H9 (cell line): Measurements from ENCODE around the gene ERCC2. TPM values are rescaled to one million over a fixed set of nuclear protein-coding genes. Genes with fewer than 3 reads are reported as not detected.

ENCODE experiments used
- DNase-seq: peaks from one replicate; pipeline ENCODE4 v3.0.0-alpha.2; 2017
- H2AFZ ChIP-seq: one replicate; pipeline ENCODE4 v1.6.1; 2013; ENCODE audit warnings: mild to moderate bottlenecking, low read length, control low read depth, moderate library complexity
- H2AK5ac ChIP-seq: 2 replicates; pipeline ENCODE4 v1.6.1; 2013; ENCODE audit warnings: low read length, control low read depth, mixed read lengths; ENCODE audit not compliant: insufficient read length
- H2BK120ac ChIP-seq: one replicate; pipeline ENCODE4 v1.6.1; 2013; ENCODE audit warnings: low read depth, mild to moderate bottlenecking, low read length, control low read depth, inconsistent platforms; ENCODE audit not compliant: poor library complexity, severe bottlenecking
- H2BK12ac ChIP-seq: 2 replicates; pipeline ENCODE4 v1.6.1; 2013; ENCODE audit warnings: low read length, control low read depth, mixed read lengths, low read depth; ENCODE audit not compliant: insufficient read length
- H2BK15ac ChIP-seq: 2 replicates; pipeline ENCODE4 v1.6.1; 2013; ENCODE audit warnings: low read depth, low read length, control low read depth
- H2BK20ac ChIP-seq: one replicate; pipeline ENCODE4 v1.6.1; 2013; ENCODE audit warnings: low read depth, mild to moderate bottlenecking, low read length, control low read depth, inconsistent platforms; ENCODE audit not compliant: poor library complexity, severe bottlenecking
- H2BK5ac ChIP-seq: 2 replicates; pipeline ENCODE4 v1.6.1; 2013; ENCODE audit warnings: low read length, control low read depth, mixed read lengths; ENCODE audit not compliant: insufficient read length
- H3K14ac ChIP-seq: 2 replicates; pipeline ENCODE4 v1.6.1; 2013; ENCODE audit warnings: low read length, control low read depth; ENCODE audit not compliant: insufficient read depth
- H3K18ac ChIP-seq: 2 replicates; pipeline ENCODE4 v1.6.1; 2013; ENCODE audit warnings: low read depth, mild to moderate bottlenecking, mixed read lengths, low read length, control low read depth; ENCODE audit not compliant: insufficient read length
- H3K23ac ChIP-seq: 2 replicates; pipeline ENCODE4 v1.6.1; 2013; ENCODE audit warnings: low read length, control low read depth, mixed read lengths, low read depth; ENCODE audit not compliant: insufficient read length
- H3K23me2 ChIP-seq: 2 replicates; pipeline ENCODE4 v1.6.1; 2013; ENCODE audit warnings: low read depth, mild to moderate bottlenecking, mixed read lengths, low read length, control low read depth; ENCODE audit not compliant: insufficient read length, poor library complexity, severe bottlenecking
- H3K27ac ChIP-seq: 2 replicates; pipeline ENCODE4 v1.5.1; 2013; ENCODE audit warnings: low read length, control low read depth, mixed read lengths, low read depth; ENCODE audit not compliant: insufficient read length
- H3K27me3 ChIP-seq: 2 replicates; pipeline ENCODE4 v1.6.1; 2013; ENCODE audit warnings: low read length, control low read depth, inconsistent platforms; ENCODE audit not compliant: insufficient read depth
- H3K4ac ChIP-seq: 2 replicates; pipeline ENCODE4 v1.6.1; 2013; ENCODE audit warnings: low read depth, mild to moderate bottlenecking, control low read depth, inconsistent platforms, low read length, moderate library complexity
- H3K4me1 ChIP-seq: 2 replicates; pipeline ENCODE4 v1.6.1; 2013; ENCODE audit warnings: low read length, control low read depth, inconsistent platforms; ENCODE audit not compliant: insufficient read depth
- H3K4me2 ChIP-seq: 2 replicates; pipeline ENCODE4 v1.6.1; 2013; ENCODE audit warnings: low read length, control low read depth, mixed read lengths; ENCODE audit not compliant: insufficient read length, insufficient read depth
- H3K56ac ChIP-seq: 2 replicates; pipeline ENCODE4 v1.6.1; 2013; ENCODE audit warnings: low read depth, mild to moderate bottlenecking, mixed read lengths, low read length, control low read depth; ENCODE audit not compliant: insufficient read length
- H3K79me1 ChIP-seq: 2 replicates; pipeline ENCODE4 v1.6.1; 2013; ENCODE audit warnings: low read depth, mild to moderate bottlenecking, moderate library complexity, low read length, control low read depth, inconsistent platforms; ENCODE audit not compliant: insufficient read depth, poor library complexity, severe bottlenecking
- H3K79me2 ChIP-seq: 2 replicates; pipeline ENCODE4 v1.6.1; 2013; ENCODE audit warnings: low read length, control low read depth, inconsistent platforms; ENCODE audit not compliant: insufficient read depth
- H3K9ac ChIP-seq: 2 replicates; pipeline ENCODE4 v1.6.1; 2013; ENCODE audit warnings: low read length, control low read depth, mixed read lengths; ENCODE audit not compliant: insufficient read length; ENCODE audit errors: extremely low read depth
- H3K9me3 ChIP-seq: one replicate; pipeline ENCODE4 v1.6.1; 2013; ENCODE audit warnings: low read depth, low read length, inconsistent platforms; ENCODE audit not compliant: control insufficient read depth
- H3T11ph ChIP-seq: one replicate; pipeline ENCODE4 v1.6.1; 2013; ENCODE audit warnings: mild to moderate bottlenecking, low read length, control low read depth, inconsistent platforms
- H4K20me1 ChIP-seq: one replicate; pipeline ENCODE4 v1.6.1; 2013; ENCODE audit not compliant: control insufficient read depth, insufficient read length, insufficient read depth
- H4K5ac ChIP-seq: 2 replicates; pipeline ENCODE4 v1.6.1; 2013; ENCODE audit warnings: low read depth, mild to moderate bottlenecking, mixed read lengths, low read length, control low read depth; ENCODE audit not compliant: insufficient read length
- H4K8ac ChIP-seq: replicated peaks from 2 replicates; pipeline ENCODE4 v1.6.1; 2013; ENCODE audit warnings: low read length, control low read depth, mixed read lengths, low read depth; ENCODE audit not compliant: insufficient read length
- H4K91ac ChIP-seq: 2 replicates; pipeline ENCODE4 v1.6.1; 2013; ENCODE audit warnings: low read depth, mild to moderate bottlenecking, moderate library complexity, mixed read lengths, low read length, control low read depth; ENCODE audit not compliant: insufficient read length
- H3K27ac Mint-ChIP-seq, 3 experiments: 2 replicates in 2 of 3; 3 replicates in 1 of 3; pipeline ENCODE4 v1.8.0; 2020 to 2021; ENCODE audit warnings: mixed read lengths in 3 of 3, mild to moderate bottlenecking in 1 of 3, moderate library complexity in 1 of 3
- H3K27me3 Mint-ChIP-seq: 2 replicates; pipeline ENCODE4 v1.8.0; 2021; ENCODE audit warnings: low read depth, mild to moderate bottlenecking, moderate library complexity, mixed read lengths
- H3K36me3 Mint-ChIP-seq, 3 experiments: 2 replicates in 2 of 3; 3 replicates in 1 of 3; pipeline ENCODE4 v1.8.0; 2020 to 2021; ENCODE audit warnings: low read depth in 3 of 3, mixed read lengths in 3 of 3; ENCODE audit not compliant: insufficient read depth in 1 of 3
- H3K4me1 Mint-ChIP-seq, 2 experiments: 2 replicates each; pipeline ENCODE4 v1.8.0; 2020; ENCODE audit warnings: mixed read lengths in 2 of 2
- H3K4me3 Mint-ChIP-seq, 2 experiments: 2 replicates in 1 of 2; 3 replicates in 1 of 2; pipeline ENCODE4 v1.8.0; 2020 to 2021; ENCODE audit warnings: mild to moderate bottlenecking in 2 of 2, mixed read lengths in 2 of 2, moderate library complexity in 1 of 2
- H3K9me3 Mint-ChIP-seq, 2 experiments: 2 replicates in 1 of 2; 3 replicates in 1 of 2; pipeline ENCODE4 v1.8.0; 2020; ENCODE audit warnings: mild to moderate bottlenecking in 2 of 2, mixed read lengths in 2 of 2, moderate library complexity in 1 of 2
- whole genome bisulfite sequencing: extraction: QIAGEN DNeasy Blood & Tissue Kit; methylation state at CpG from one replicate; pipeline ENCODE4 v1.1.7; 2013; ENCODE audit warnings: missing lambda C conversion rate, low lambda C conversion rate, mixed read lengths; ENCODE audit not compliant: insufficient read length; ENCODE audit errors: extremely low coverage; 5-methylcytosine and 5-hydroxymethylcytosine counted together
- total RNA-seq: library from RNA; stranded (reverse); gene quantifications from 2 replicates; pipeline ENCODE4 v1.2.1, GENCODE V29; 2021
- TF ChIP-seq, protein P1 (sequence below): fragments of 200-600 bp; sonication (generic); conservative IDR thresholded peaks from 3 replicates; pipeline ENCODE4 v1.8.0; 2021; ENCODE audit warnings: antibody characterized with exemption, mild to moderate bottlenecking

ERCC2 gene
- total RNA-seq, 1 experiment from 2014 or later = 98.7 TPM

DNA sequence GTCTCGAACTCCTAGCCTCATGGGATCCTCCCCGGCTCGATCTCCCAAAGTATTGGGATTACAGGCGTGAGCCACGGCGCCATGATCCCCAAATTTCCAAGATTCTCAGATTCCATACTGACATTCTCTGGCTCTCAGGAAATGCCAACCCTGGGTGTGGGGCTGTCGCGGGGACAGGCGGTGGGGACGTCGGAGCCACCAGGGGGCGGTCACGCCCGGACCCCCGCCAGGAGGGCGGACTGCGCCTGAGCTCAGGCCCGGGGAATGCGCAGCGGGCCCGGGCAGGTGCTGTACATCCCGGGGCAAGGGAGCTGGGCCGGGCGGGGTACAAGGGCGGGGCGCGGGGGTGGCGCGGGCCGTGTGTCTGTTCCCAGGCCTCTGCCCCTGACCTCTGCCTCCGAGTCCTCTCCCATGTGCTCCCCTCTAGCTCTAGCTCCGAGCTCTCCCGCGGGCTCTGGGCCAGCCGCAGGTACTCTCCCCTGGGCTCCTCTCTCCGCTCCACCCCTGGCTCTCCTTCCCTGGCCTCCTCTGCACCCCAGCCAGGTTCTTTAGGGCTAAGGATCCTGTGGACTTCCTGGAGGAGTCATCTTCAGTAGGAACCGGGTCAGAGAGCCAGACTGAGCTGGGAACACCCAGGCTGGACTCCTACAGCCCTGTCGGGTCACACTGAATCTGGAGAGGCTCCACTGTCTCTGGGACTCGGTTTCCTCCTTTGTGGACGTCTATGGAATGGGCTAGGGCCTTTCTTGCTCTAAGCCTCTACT is 32.1 kb upstream of the ERCC2 start:
- no peak overlapping the region for H2BK15ac ChIP-seq
- TF ChIP-seq, protein P1, sequence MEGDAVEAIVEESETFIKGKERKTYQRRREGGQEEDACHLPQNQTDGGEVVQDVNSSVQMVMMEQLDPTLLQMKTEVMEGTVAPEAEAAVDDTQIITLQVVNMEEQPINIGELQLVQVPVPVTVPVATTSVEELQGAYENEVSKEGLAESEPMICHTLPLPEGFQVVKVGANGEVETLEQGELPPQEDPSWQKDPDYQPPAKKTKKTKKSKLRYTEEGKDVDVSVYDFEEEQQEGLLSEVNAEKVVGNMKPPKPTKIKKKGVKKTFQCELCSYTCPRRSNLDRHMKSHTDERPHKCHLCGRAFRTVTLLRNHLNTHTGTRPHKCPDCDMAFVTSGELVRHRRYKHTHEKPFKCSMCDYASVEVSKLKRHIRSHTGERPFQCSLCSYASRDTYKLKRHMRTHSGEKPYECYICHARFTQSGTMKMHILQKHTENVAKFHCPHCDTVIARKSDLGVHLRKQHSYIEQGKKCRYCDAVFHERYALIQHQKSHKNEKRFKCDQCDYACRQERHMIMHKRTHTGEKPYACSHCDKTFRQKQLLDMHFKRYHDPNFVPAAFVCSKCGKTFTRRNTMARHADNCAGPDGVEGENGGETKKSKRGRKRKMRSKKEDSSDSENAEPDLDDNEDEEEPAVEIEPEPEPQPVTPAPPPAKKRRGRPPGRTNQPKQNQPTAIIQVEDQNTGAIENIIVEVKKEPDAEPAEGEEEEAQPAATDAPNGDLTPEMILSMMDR = peak; percentile 85
- no peak overlapping the region for H3K18ac ChIP-seq
- no peak overlapping the region for H3K23ac ChIP-seq
- H3K9me3 ChIP-seq = no peaks in the 10 kb centered on the region
- H3K79me2 ChIP-seq = no peaks in the 10 kb centered on the region; the same call in 1 of the 2 replicates
- H4K5ac ChIP-seq = no peak overlapping the region
- no peak overlapping the region for H4K8ac ChIP-seq
- H3K27me3 ChIP-seq = no peaks in the 10 kb centered on the region; the same call in 1 of the 2 replicates
- no peak overlapping the region for H2AK5ac ChIP-seq
- H3K23me2 ChIP-seq = peaks cover 24% of the 10 kb centered on the region
- no peak overlapping the region for H4K91ac ChIP-seq
- H2BK5ac ChIP-seq = no peak overlapping the region
- no peak overlapping the region for H3K9ac ChIP-seq
- peaks cover 7% of the 10 kb centered on the region; the same call in 1 of the 2 replicates for H3K4me1 ChIP-seq
- H3K27ac Mint-ChIP-seq = no peak overlapping the region
- no peak overlapping the region for H3K4ac ChIP-seq
- peak overlapping the region; percentile 38 to 68; a peak in 4 of 5 replicates for H3K4me3 Mint-ChIP-seq
- peaks cover 4% of the 10 kb centered on the region; the same call in 1 of the 2 replicates for H3K27me3 Mint-ChIP-seq
- H2AFZ ChIP-seq = no peak overlapping the region
- peaks cover 0 to 2% (median 2%) of the 10 kb centered on the region in 3 experiments; a peak in 3 of 7 replicates for H3K36me3 Mint-ChIP-seq
- no peak overlapping the region for H3K27ac ChIP-seq
- WGBS = no CpG with 5 or more reads among the region's 40 CpGs
- H3K79me1 ChIP-seq = no peaks in the 10 kb centered on the region
- H3K4me2 ChIP-seq = no peak overlapping the region
- no peaks in the 10 kb centered on the region; a peak in 1 of 5 replicates for H3K9me3 Mint-ChIP-seq
- peak; percentile 85 for DNase-seq
- no peak overlapping the region for H2BK120ac ChIP-seq
- H3T11ph ChIP-seq = no peak overlapping the region
- H3K14ac ChIP-seq = no peak overlapping the region
- H4K20me1 ChIP-seq = no peaks in the 10 kb centered on the region
- no peak overlapping the region for H2BK12ac ChIP-seq
- H3K56ac ChIP-seq = no peak overlapping the region
- peaks cover 25 to 32% of the 10 kb centered on the region in 2 experiments for H3K4me1 Mint-ChIP-seq
- H2BK20ac ChIP-seq = no peak overlapping the region
